Measurements from ENCODE around the gene PLXNA2.

DNA sequence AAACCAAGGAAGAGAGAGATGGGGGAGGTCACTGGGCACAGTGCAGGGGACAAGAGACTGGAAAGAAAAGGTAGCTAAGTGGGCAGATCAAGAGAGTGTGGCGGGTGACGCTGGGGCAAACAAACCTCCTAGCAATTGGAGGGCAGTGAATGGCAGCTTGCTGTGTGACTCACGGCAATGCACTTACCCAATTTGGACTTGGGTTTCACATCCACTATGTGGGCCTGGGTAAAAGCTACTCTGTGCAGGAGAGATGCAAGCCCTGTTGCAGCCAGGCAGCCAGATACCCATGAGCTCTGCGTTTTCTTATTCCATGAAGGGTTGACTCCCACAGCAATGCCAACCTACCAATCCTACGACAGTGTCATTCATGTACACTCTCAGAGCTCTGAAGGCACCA, 9.5 kb downstream of the PLXNA2 start:
- TF ChIP-seq CTCF (IDR thresholded peaks at IDR 0.05) (no peak), POLR2A (IDR thresholded peaks at IDR 0.05) (no peak)
